ENCODE results near the gene BSCL2.
"Not testable (repeated sequence)": the region's sequence is repeated elsewhere in the genome, so short reads cannot be mapped to it uniquely, and the experiment has no call there.

Gene BSCL2

GRCh38 chr11:62719302-62719978 is 12.2 kb upstream of the BSCL2 start:
- DNase-seq (ENCODE audit: low spot score): no peak

GRCh38 chr11:62716816-62717215 is 9.6 kb upstream of the BSCL2 start:
- no peak for DNase-seq (ENCODE audit: low spot score)

- no peak for DNase-seq (ENCODE audit: low spot score)
Observed at GRCh38 chr11:62716206-62716605, 9.0 kb upstream of the BSCL2 start.

- no peak for DNase-seq (ENCODE audit: low spot score)
Observed at GRCh38 chr11:62715150-62716130, 8.2 kb upstream of the BSCL2 start.

GRCh38 chr11:62713343-62713742 is 6.1 kb upstream of the BSCL2 start:
- DNase-seq (ENCODE audit: low spot score): no peak

GRCh38 chr11:62712861-62713260 is 5.6 kb upstream of the BSCL2 start:
- no peak for DNase-seq (ENCODE audit: low spot score)

- DNase-seq (ENCODE audit: low spot score): no peak
Observed at GRCh38 chr11:62712276-62712812, 5.1 kb upstream of the BSCL2 start.

GRCh38 chr11:62710001-62710345 is 2.7 kb upstream of the BSCL2 start:
- no peak for DNase-seq (ENCODE audit: low spot score)

GRCh38 chr11:62709247-62710000 is 2.2 kb upstream of the BSCL2 start:
- peak; percentile 99 for DNase-seq (ENCODE audit: low spot score)

GRCh38 chr11:62708793-62709192 is 1.6 kb upstream of the BSCL2 start:
- DNase-seq (ENCODE audit: low spot score): peak; percentile 18

- DNase-seq (ENCODE audit: low spot score): peak; percentile 11
Observed at GRCh38 chr11:62708392-62708791, 1.2 kb upstream of the BSCL2 start.

- DNase-seq (ENCODE audit: low spot score): peak; percentile 11
Observed at GRCh38 chr11:62706850-62707247, 375 bp downstream of the BSCL2 start.

GRCh38 chr11:62705880-62706849 is 1.1 kb downstream of the BSCL2 start:
- peak; percentile 97 for DNase-seq (ENCODE audit: low spot score)

GRCh38 chr11:62705413-62705812 is 1.8 kb downstream of the BSCL2 start:
- peak; percentile 11 for DNase-seq (ENCODE audit: low spot score)

GRCh38 chr11:62703921-62704320 is 3.3 kb downstream of the BSCL2 start:
- DNase-seq (ENCODE audit: low spot score): not testable (repeated sequence)

- DNase-seq (ENCODE audit: low spot score): no peak
Observed at GRCh38 chr11:62702246-62702645, 5.0 kb downstream of the BSCL2 start.

GRCh38 chr11:62694455-62695167 is 12.6 kb downstream of the BSCL2 start:
- DNase-seq (ENCODE audit: low spot score): peak; percentile 87

GRCh38 chr11:62693624-62694023 is 13.6 kb downstream of the BSCL2 start:
- DNase-seq (ENCODE audit: low spot score): not testable (repeated sequence)

- peak; percentile 32 for DNase-seq (ENCODE audit: low spot score)
Observed at GRCh38 chr11:62689421-62690183, 17.6 kb downstream of the BSCL2 start, which contains the start of gene LRRN4CL. TSS of gene LRRN4CL (minus strand) at chr11:62689530. CDS start at chr11:62688508, 1,022 bp downstream.

Measured in Ammon's horn (tissue), 1 donor.